Subcutaneous adipose tissue (tissue), 4 donors: Measurements from ENCODE around the gene MYH9. TPM values are rescaled to one million over a fixed set of nuclear protein-coding genes. Genes with fewer than 3 reads are reported as not detected.

Experiments
- CTCF ChIP-seq: fragments of 450-650 bp; IDR thresholded peaks from one replicate; pipeline ENCODE4 v1.5.1; 2016; ENCODE audit warnings: low read depth, mild to moderate bottlenecking, control low read depth, antibody characterized with exemption, moderate library complexity
- total RNA-seq, 4 donors: library from RNA; depleted of rRNA; stranded (reverse); fragments of >200 nt; gene quantifications; one replicate each; pipeline ENCODE4 v1.1.0, GENCODE V29; 2016

MYH9 gene
- total RNA-seq, 4 donors from 2014 or later: 187 to 410 (median 233) TPM

GRCh38 chr22:36336246-36337182 is 51.3 kb downstream of the MYH9 start:
- TF ChIP-seq CTCF: no peak

DNA sequence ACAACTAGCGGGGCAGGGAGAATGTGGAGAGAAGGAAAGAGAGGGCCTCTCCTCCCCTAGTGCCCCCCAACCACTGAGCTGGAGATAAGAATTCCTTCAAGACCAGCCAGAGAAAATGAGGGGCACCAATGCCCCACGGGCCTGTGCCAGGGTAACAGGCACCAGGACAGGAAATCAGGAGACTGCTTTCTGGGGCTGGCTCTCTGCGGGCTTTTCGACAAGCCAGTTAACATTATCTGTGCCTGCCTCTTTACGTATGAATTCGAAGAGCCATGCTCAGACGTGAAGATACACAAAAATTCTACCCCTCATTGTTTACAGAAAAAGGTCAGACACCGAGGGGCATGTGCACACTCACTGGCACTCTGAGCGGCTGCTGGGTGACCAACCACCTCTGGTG is 52.1 kb downstream of the MYH9 start:
- TF ChIP-seq CTCF: no peak

- TF ChIP-seq CTCF: no peak
Observed at GRCh38 chr22:36334821-36335603, 52.8 kb downstream of the MYH9 start.

DNA sequence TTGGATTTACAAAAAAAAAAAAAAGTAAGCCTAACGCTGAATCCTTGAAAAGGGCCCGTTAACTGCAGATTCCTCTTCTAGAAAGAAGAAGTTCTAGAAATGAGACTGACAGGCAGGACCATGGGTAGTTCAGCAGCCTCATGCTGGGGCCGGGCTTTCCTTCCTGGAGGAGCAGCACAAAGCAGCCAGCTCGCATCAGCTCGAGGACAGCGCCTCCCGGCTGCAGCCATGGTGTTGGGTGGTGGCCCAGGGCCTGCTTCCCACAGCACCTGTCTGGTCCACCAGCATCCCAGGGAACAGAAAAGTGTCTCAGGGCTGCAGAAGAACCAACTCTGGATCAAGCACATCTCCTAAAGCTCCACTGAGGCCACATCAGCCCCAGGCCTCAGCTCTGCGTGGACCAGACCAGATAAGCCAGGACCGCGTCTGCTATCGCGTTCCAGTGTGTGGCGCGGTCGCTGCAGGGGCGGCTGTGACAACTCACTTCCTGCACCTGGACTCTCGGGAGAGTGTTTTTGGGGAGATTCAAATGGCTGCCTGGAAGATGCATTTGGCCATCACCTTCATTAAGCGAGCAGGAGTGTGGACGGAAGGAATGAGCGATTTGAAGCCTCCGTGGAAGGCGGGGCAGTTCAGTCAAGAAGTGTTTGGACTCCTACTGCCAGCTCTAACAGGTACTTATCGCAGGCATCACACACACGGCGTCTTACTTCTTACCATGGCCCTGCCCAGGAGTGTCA is 53.5 kb downstream of the MYH9 start:
- TF ChIP-seq CTCF: no peak

DNA sequence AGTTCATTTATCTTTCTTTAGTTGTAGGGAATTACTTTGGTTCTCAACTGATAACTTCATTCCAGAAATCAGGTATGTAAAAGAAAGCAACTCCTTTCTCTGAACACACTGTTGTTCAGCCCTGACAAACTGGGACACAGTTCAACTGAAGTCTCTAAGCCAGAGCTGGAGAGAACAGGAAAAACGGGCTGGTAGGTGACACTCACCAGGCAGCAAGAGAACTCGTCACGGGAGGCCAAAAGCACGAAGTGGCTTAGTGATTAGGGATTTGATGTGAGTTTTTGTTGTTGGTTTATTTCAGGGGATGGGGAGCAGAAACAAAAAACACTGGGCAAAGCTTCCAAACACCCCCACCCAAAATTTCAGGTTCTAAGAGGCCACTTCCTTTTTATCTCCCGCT is 54.1 kb downstream of the MYH9 start:
- TF ChIP-seq CTCF: no peak

GRCh38 chr22:36332623-36333332 is 55.0 kb downstream of the MYH9 start:
- TF ChIP-seq CTCF: no peak
